ENCODE data around the gene PLEKHF1.

GRCh38 chr19:29662604-29663404 lies 2.5 kb upstream of the PLEKHF1 start:
- TF ChIP-seq, protein P1, sequence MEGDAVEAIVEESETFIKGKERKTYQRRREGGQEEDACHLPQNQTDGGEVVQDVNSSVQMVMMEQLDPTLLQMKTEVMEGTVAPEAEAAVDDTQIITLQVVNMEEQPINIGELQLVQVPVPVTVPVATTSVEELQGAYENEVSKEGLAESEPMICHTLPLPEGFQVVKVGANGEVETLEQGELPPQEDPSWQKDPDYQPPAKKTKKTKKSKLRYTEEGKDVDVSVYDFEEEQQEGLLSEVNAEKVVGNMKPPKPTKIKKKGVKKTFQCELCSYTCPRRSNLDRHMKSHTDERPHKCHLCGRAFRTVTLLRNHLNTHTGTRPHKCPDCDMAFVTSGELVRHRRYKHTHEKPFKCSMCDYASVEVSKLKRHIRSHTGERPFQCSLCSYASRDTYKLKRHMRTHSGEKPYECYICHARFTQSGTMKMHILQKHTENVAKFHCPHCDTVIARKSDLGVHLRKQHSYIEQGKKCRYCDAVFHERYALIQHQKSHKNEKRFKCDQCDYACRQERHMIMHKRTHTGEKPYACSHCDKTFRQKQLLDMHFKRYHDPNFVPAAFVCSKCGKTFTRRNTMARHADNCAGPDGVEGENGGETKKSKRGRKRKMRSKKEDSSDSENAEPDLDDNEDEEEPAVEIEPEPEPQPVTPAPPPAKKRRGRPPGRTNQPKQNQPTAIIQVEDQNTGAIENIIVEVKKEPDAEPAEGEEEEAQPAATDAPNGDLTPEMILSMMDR (IDR thresholded peaks at IDR 0.05), result no peak
- no peak for TF ChIP-seq POLR2A (IDR thresholded peaks at IDR 0.05)

All from lower leg skin (tissue), 3 donors.